GM06990 (cell line): ENCODE data around the gene ECSCR.
A peak's percentile ranks its signal among the peaks of the same experiment; 100 is the strongest.
"Not testable (repeated sequence)": the region's sequence is repeated elsewhere in the genome, so short reads cannot be mapped to it uniquely, and the experiment has no call there.

Experiments used
- DNase-seq: peaks from one replicate; pipeline ENCODE4 v3.0.0-alpha.2; 2011; ENCODE audit not compliant: insufficient read length; ENCODE audit errors: extremely low read depth
- H3K27me3 ChIP-seq: replicated peaks from 2 replicates; pipeline ENCODE4 v1.6.0; 2011; ENCODE audit warnings: low read length; ENCODE audit not compliant: control insufficient read depth, insufficient read depth
- H3K36me3 ChIP-seq: 2 replicates; pipeline ENCODE4 v1.5.1; 2011; ENCODE audit warnings: low read length; ENCODE audit not compliant: control insufficient read depth, insufficient read depth
- H3K4me3 ChIP-seq: replicated peaks from 2 replicates; pipeline ENCODE4 v1.5.1; 2011; ENCODE audit warnings: low read depth, mild to moderate bottlenecking, control low read depth, low read length
- TF ChIP-seq, protein P1 (sequence below): IDR thresholded peaks from 2 replicates; pipeline ENCODE4 v1.5.1; 2011; ENCODE audit warnings: low read length, control low read depth, mild to moderate bottlenecking, inconsistent platforms; ENCODE audit not compliant: insufficient read depth, poor library complexity, severe bottlenecking

ECSCR gene

DNA sequence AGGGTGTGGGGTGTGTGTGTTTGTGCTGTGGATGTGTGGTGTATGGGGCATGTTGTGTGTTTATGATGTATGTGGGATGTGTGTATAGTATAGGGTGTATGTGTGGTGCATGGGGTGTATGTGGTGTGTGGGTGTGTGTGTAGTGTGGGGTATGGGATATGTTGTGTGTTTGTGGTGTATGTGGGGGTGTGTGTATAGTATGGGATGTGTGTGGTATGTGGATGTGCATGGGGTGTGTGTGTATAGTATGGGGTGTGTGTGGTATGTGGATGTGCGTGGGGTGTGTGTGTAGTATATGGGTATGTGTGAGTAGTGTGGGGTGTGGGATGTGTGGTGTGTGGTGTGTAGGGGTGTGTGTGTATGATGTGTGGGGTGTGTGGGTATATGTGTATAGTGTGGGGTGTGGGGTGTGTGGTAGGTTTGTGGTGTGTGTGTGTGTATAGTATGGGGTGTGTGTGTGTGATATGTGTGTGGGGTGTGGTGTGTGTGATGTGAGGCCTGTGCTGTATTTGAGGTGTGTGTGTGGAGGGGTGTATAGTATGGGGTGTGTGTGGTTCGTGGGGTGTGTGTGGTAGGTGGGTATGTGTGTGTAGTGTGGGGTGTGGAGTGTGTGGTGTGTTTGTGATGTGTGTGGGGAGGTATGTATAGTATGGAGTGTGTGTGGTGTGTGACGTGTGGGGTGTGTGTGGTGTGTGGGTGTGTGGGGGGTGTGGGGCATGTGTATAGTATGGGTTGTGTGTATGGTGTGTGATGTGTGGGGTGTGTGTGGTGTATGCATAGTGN is 10.5 kb downstream of the ECSCR start:
- Histone ChIP-seq H3K36me3 (no peaks in the 10 kb centered on the region), H3K27me3 (no peaks in the 10 kb centered on the region), H3K4me3 (no peak overlapping the region)
- DNase-seq, result no peak
- TF ChIP-seq, protein P1, sequence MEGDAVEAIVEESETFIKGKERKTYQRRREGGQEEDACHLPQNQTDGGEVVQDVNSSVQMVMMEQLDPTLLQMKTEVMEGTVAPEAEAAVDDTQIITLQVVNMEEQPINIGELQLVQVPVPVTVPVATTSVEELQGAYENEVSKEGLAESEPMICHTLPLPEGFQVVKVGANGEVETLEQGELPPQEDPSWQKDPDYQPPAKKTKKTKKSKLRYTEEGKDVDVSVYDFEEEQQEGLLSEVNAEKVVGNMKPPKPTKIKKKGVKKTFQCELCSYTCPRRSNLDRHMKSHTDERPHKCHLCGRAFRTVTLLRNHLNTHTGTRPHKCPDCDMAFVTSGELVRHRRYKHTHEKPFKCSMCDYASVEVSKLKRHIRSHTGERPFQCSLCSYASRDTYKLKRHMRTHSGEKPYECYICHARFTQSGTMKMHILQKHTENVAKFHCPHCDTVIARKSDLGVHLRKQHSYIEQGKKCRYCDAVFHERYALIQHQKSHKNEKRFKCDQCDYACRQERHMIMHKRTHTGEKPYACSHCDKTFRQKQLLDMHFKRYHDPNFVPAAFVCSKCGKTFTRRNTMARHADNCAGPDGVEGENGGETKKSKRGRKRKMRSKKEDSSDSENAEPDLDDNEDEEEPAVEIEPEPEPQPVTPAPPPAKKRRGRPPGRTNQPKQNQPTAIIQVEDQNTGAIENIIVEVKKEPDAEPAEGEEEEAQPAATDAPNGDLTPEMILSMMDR, result no peak

DNA sequence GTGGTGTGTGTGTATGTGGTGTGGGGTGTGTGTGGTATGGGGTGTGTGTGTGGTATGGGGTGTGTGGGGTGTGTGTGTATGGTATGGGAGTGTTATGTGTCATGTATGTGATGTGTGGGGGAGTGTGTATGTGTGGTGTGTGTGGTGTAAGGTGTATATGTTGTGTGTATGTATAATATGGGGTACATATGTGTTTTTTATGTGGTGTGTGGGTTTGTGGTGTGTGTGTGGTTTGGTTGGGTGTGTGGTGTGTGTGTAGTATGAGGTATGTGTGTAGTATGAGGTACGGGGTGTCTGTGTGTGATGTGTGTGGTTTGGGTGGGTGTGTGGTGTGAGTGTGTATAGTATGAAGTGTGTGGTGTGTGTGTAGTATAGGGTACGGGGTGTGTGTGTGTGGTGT is 11.4 kb downstream of the ECSCR start:
- H3K4me3 ChIP-seq, result no peak overlapping the region
- TF ChIP-seq, protein P1, result no peak

DNA sequence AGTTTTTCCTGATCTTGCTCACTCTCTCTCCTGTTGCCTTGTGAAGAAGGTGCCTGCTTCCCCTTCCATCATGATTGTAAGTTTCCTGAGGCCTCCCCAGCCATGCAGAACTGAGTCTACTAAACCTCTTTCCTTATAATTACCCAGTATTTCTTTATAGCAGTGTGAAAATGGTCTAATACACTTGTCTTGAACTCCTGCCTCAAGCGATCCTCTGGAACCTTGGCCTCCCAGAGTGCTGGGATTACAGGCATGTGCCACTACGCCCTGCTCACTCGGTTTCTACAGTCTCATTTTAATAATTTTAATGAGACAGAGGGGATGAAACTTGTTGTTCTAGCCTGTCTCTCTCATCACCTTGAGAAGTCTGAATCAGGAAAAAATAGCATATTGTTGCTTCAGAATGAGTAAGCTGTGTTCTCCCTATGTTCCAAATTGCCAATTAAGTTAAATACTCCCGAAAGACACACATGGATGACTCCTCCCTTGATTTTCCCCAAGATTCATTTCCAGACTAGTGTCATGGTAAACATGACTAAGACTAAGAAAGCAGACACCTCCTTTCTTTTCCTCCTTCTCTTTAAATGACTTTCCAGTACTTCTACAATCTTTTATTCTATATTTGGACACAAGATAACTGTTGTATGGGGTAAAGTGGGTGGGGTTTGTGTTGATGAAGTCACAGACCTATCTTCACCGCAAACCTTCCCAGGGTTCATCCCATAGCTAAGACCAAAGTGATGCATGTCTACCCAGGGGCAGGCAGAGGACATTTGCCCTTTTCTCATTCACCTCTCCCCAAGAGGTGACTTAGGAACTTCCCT is 15.4 kb downstream of the ECSCR start:
- Histone ChIP-seq H3K4me3 (no peak overlapping the region), H3K27me3 (no peaks in the 10 kb centered on the region), H3K36me3 (no peaks in the 10 kb centered on the region)
- TF ChIP-seq, protein P1, result no peak
- peak; percentile 81 for DNase-seq

More for the DNA sequence above, 11.4 kb downstream of the ECSCR start:
- Histone ChIP-seq H3K36me3 (no peaks in the 10 kb centered on the region), H3K27me3 (no peaks in the 10 kb centered on the region)
- DNase-seq, result no peak

DNA sequence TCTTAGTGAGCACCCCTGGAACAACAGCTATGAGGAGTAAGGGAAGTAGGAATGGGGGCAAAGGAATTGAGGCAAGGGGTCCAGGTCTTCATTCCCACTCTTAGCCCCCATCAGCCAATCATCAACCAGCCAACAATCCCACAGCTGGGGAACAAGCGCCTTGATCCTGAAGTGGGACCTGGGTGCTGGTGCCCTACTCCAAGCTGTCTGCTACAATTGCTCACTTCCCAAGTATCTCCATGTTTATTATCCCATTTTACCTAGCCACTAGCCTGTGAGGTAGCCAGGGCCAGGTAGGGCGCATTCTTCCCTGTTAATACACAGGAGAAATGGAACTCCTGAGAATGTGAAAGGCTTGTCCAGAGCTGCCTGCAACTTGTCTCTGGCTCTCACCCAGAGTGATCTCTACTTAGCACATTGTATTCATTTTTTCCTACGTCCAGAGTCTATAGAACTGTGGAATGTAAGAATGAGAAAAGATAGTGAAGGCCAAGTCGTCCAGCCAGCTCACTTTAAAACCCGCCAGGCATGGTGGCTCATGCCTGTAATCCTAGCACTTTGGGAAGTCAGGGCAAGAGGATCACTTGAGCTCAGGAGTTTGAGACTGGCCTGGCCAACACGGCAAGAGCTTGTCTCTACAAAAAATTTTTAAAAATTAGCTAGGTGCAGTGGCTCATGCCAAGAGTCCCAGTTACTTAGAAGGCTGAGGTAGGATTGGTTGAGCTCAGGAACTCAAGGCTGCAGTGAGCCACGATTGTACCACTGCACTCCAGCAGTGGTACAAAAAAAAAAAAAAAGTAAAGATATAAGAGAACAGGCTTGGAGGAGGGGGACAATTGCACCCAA is 17.0 kb downstream of the ECSCR start:
- TF ChIP-seq, protein P1, result no peak
- H3K27me3 ChIP-seq, result no peaks in the 10 kb centered on the region
- no peak for DNase-seq
- H3K36me3 ChIP-seq, result no peaks in the 10 kb centered on the region
- H3K4me3 ChIP-seq, result no peak overlapping the region

DNA sequence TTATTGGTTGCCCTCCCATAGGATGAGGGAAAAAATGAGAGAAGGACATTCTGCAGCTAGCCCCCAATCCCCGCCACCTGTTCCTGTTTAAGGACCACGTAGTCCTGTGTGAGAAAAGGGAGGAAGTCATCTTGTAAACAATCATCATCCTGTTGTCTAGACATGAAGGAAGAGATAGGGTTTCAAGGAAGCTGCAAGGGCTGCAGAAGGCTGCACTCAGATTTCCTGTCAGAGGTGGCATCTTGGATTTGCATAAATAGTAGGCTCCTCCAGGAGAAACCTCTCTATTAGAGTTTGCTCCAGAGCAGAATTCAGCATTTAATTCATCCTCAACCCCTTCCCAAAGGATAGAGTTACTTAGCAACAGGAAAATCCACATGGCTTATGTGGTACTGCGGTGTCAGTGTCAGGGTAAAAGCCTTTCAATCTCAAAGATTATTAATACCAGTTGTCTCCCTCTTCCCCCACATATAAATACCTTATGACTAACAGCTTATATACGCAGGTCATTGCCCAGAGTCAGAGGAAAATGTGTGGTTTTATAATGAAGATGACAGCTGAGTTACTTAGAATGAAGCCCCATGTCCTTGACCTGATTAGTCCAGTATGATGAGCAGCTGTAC is 18.6 kb downstream of the ECSCR start:
- Histone ChIP-seq H3K36me3 (no peaks in the 10 kb centered on the region), H3K27me3 (no peaks in the 10 kb centered on the region), H3K4me3 (no peak overlapping the region)
- no peak for DNase-seq
- TF ChIP-seq, protein P1, result no peak

DNA sequence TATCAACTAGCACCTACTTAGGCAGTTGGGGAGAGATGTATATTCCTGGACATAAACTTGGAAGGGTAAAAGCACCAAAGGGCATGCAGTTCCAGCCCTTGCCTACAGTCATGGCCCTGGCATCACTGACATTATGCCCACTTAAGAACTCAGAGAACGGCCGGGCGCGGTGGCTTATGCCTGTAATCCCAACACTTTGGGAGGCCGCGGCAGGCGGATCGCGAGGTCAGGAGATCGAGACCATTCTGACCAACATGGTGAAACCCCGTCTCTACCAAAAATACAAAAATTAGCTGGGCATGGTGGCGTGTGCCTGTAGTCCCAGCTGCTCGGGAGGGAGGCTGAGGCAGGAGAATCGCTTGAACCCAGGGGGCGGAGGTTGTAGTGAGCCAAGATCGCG is 22.1 kb downstream of the ECSCR start:
- DNase-seq, H3K27me3 ChIP-seq, H3K4me3 ChIP-seq, H3K36me3 ChIP-seq: not testable (repeated sequence)
